Endodermal cell (in vitro differentiated cells): ENCODE measurements around the gene RASGRF1. TPM values are rescaled to one million over a fixed set of nuclear protein-coding genes. Genes with fewer than 3 reads are reported as not detected.

Experiments
- DNase-seq: peaks from one replicate; pipeline ENCODE4 v3.0.0-alpha.2; 2017
- H3K27ac ChIP-seq: 2 replicates; pipeline ENCODE4 v1.5.1; 2013; ENCODE audit warnings: mild to moderate bottlenecking, low read depth, low read length, moderate library complexity
- H3K27me3 ChIP-seq: 2 replicates; pipeline ENCODE4 v1.6.1; 2013; ENCODE audit warnings: mild to moderate bottlenecking, low read length, moderate library complexity; ENCODE audit not compliant: insufficient read depth, control insufficient read depth, poor library complexity, severe bottlenecking
- H3K36me3 ChIP-seq: 2 replicates; pipeline ENCODE4 v1.7.0; 2013; ENCODE audit warnings: mild to moderate bottlenecking, low read length, moderate library complexity; ENCODE audit not compliant: control insufficient read depth, insufficient read depth
- H3K4me1 ChIP-seq: one replicate; pipeline ENCODE4 v1.7.0; 2013; ENCODE audit warnings: low read length; ENCODE audit not compliant: control insufficient read depth, insufficient read depth
- H3K4me3 ChIP-seq: 2 replicates; pipeline ENCODE4 v1.5.1; 2013; ENCODE audit warnings: mild to moderate bottlenecking, low read length, moderate library complexity
- H3K9ac ChIP-seq: 2 replicates; pipeline ENCODE4 v1.6.1; 2013; ENCODE audit warnings: mild to moderate bottlenecking, low read length, moderate library complexity; ENCODE audit not compliant: poor library complexity, severe bottlenecking; ENCODE audit errors: extremely low read depth
- H3K9me3 ChIP-seq: 2 replicates; pipeline ENCODE4 v1.6.1; 2013; ENCODE audit warnings: mild to moderate bottlenecking, low read length, moderate library complexity; ENCODE audit not compliant: control insufficient read depth
- H3K27ac Mint-ChIP-seq: 2 replicates; pipeline ENCODE4 v1.8.0; 2020; ENCODE audit warnings: mixed read lengths
- H3K27me3 Mint-ChIP-seq: 2 replicates; pipeline ENCODE4 v1.8.0; 2021; ENCODE audit warnings: mild to moderate bottlenecking, mixed read lengths; ENCODE audit not compliant: insufficient read depth
- H3K36me3 Mint-ChIP-seq: 2 replicates; pipeline ENCODE4 v1.8.0; 2020; ENCODE audit warnings: low read depth, mixed read lengths
- H3K4me1 Mint-ChIP-seq: 2 replicates; pipeline ENCODE4 v1.8.0; 2020; ENCODE audit warnings: mixed read lengths
- H3K4me3 Mint-ChIP-seq: 2 replicates; pipeline ENCODE4 v1.8.0; 2020; ENCODE audit warnings: mild to moderate bottlenecking, moderate library complexity, mixed read lengths
- H3K9me3 Mint-ChIP-seq: 2 replicates; pipeline ENCODE4 v1.8.0; 2020; ENCODE audit warnings: mild to moderate bottlenecking, mixed read lengths
- CTCF ChIP-seq: fragments of 200-600 bp; sonication (generic); conservative IDR thresholded peaks from 2 replicates; pipeline ENCODE4 v1.5.0; 2021; ENCODE audit warnings: antibody characterized with exemption, mild to moderate bottlenecking
- WGBS, 2 experiments: methylation state at CpG; one replicate each; pipeline versions ENCODE4 v1.1.5 to v1.1.7; 2013; ENCODE audit warnings: missing lambda C conversion rate in 2 of 2, mixed read lengths in 1 of 2; ENCODE audit not compliant: insufficient coverage in 1 of 2, insufficient read length in 1 of 2; 5-methylcytosine and 5-hydroxymethylcytosine counted together
- total RNA-seq, 2 donors: library from RNA; stranded (reverse); fragmentation: NEBNext Ultra II Directional in 1 of 2; extraction: Animal tissue kit (Norgen Biotek cat#: 25700) in 1 of 2; gene quantifications; 2 replicates in 1 of 2; 3 replicates in 1 of 2; pipeline ENCODE4 v1.2.1, GENCODE V29; 2021

Gene RASGRF1
- total RNA-seq, 2 donors from 2014 or later: 0.20 TPM; not detected in 1

- Histone ChIP-seq H3K4me3 (no peak overlapping the region), H3K9ac (no peak overlapping the region), H3K27ac (no peak overlapping the region), H3K36me3 (no peaks in the 10 kb centered on the region), H3K27me3 (peaks cover 33% of the 10 kb centered on the region), H3K4me1 (no peaks in the 10 kb centered on the region), H3K9me3 (no peaks in the 10 kb centered on the region)
- H3K36me3 Mint-ChIP-seq: no peaks in the 10 kb centered on the region
- 43 to 59% methylated on average over 3 of the region's 3 CpGs for WGBS, 2 experiments
- no peaks in the 10 kb centered on the region for H3K4me1 Mint-ChIP-seq
- no peak for TF ChIP-seq CTCF
- H3K27me3 Mint-ChIP-seq: peaks cover 28% of the 10 kb centered on the region
- DNase-seq: no peak
- no peak overlapping the region for H3K4me3 Mint-ChIP-seq
- peaks cover 5% of the 10 kb centered on the region for H3K9me3 Mint-ChIP-seq
- no peak overlapping the region for H3K27ac Mint-ChIP-seq
These were observed 33.8 kb upstream of the RASGRF1 start for GRCh38 chr15:79124388-79124787.

GRCh38 chr15:79122991-79123390, 32.4 kb upstream of the RASGRF1 start:
- Mint-ChIP-seq H3K36me3 (no peaks in the 10 kb centered on the region), H3K27me3 (peaks cover 27% of the 10 kb centered on the region), H3K9me3 (peaks cover 5% of the 10 kb centered on the region), H3K4me1 (no peaks in the 10 kb centered on the region), H3K27ac (no peak overlapping the region), H3K4me3 (no peak overlapping the region)
- no peaks in the 10 kb centered on the region for H3K36me3 ChIP-seq
- H3K27ac ChIP-seq: no peak overlapping the region
- H3K9ac ChIP-seq: no peak overlapping the region
- H3K4me3 ChIP-seq: no peak overlapping the region
- H3K27me3 ChIP-seq: peaks cover 35% of the 10 kb centered on the region
- H3K4me1 ChIP-seq: peaks cover 3% of the 10 kb centered on the region
- 97 to 100% methylated on average over 1 to 12 of the region's 12 CpGs for WGBS, 2 experiments
- H3K9me3 ChIP-seq: no peaks in the 10 kb centered on the region
- no peak for DNase-seq
- TF ChIP-seq CTCF: no peak

DNA sequence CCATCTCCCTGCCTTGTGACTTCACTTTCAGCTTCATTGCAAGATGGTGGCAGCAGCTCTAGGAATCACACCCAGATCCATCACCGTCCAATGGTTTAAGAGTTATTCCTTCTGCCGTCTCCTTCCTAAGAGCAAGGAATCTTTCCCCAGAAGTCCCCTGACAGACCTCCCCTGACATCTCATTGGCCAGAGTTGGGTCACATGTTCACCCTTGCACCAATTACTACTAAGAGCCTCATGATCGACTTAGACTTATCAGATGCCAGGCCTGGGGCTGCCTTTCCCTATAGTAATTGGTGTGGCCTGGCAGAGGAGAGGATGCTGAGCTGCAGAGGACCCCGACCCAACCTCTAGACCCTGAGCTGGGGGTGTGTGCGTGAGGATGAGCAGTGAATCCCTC, 31.8 kb upstream of the RASGRF1 start:
- H3K27ac Mint-ChIP-seq: no peak overlapping the region
- Histone ChIP-seq H3K27ac (no peak overlapping the region), H3K27me3 (peaks cover 35% of the 10 kb centered on the region), H3K9ac (no peak overlapping the region), H3K4me1 (peaks cover 3% of the 10 kb centered on the region), H3K4me3 (no peak overlapping the region), H3K9me3 (no peaks in the 10 kb centered on the region), H3K36me3 (no peaks in the 10 kb centered on the region)
- H3K4me1 Mint-ChIP-seq: no peaks in the 10 kb centered on the region
- DNase-seq: no peak
- peaks cover 22% of the 10 kb centered on the region for H3K27me3 Mint-ChIP-seq
- no peak for TF ChIP-seq CTCF
- H3K36me3 Mint-ChIP-seq: no peaks in the 10 kb centered on the region
- H3K9me3 Mint-ChIP-seq: peaks cover under 1% of the 10 kb centered on the region
- 88 to 100% methylated on average over 3 to 5 of the region's 5 CpGs for WGBS, 2 experiments
- no peak overlapping the region for H3K4me3 Mint-ChIP-seq
